Calu3 (cell line): ENCODE measurements around the gene LRRC45. TPM values are rescaled to one million over a fixed set of nuclear protein-coding genes. Genes with fewer than 3 reads are reported as not detected.

ENCODE experiments used
- BruUV-seq: library from RNA; stranded (reverse); fragments of 400-500 nt; replicated peaks from 2 replicates; lab custom pipeline; 2021; lab: Mats Ljungman, UMichigan
- CTCF ChIA-PET: fragments of 300-600 bp; sonication (Branson Sonifier 250); formaldehyde crosslinking; loops from one replicate; lab custom pipeline; 2022; ENCODE audit warnings: antibody characterized with exemption; lab: Charles Lee
- DNase-seq: peaks from one replicate; pipeline ENCODE4 v3.0.0; 2022
- H3K27ac Mint-ChIP-seq: one replicate; pipeline ENCODE4 v1.8.0; 2022; ENCODE audit warnings: mixed read lengths; ENCODE audit not compliant: unreplicated experiment
- H3K27me3 Mint-ChIP-seq: one replicate; pipeline ENCODE4 v1.8.0; 2022; ENCODE audit warnings: mixed read lengths; ENCODE audit not compliant: unreplicated experiment
- H3K36me3 Mint-ChIP-seq: one replicate; pipeline ENCODE4 v1.8.0; 2022; ENCODE audit warnings: mild to moderate bottlenecking, moderate library complexity, mixed read lengths; ENCODE audit not compliant: insufficient read depth, unreplicated experiment
- H3K4me1 Mint-ChIP-seq: one replicate; pipeline ENCODE4 v1.8.0; 2022; ENCODE audit warnings: mild to moderate bottlenecking, low read depth, mixed read lengths; ENCODE audit not compliant: unreplicated experiment
- H3K4me3 Mint-ChIP-seq: one replicate; pipeline ENCODE4 v1.8.0; 2022; ENCODE audit warnings: mild to moderate bottlenecking, low read depth, moderate library complexity, mixed read lengths; ENCODE audit not compliant: unreplicated experiment
- H3K9me3 Mint-ChIP-seq: one replicate; pipeline ENCODE4 v1.8.0; 2022; ENCODE audit warnings: low read depth, mixed read lengths; ENCODE audit not compliant: unreplicated experiment
- CTCF ChIP-seq: fragments of 200-600 bp; IDR thresholded peaks from one replicate; pipeline ENCODE4 v1.8.0; 2022; ENCODE audit warnings: antibody characterized with exemption; ENCODE audit not compliant: unreplicated experiment
- intact Hi-C: fragments of 100-400 bp; cut with micrococcal nuclease; formaldehyde crosslinking; loops from one replicate; pipeline ENCODE4 v1.10.0; 2022; ENCODE audit not compliant: unreplicated experiment
- total RNA-seq: library from RNA; stranded (reverse); gene quantifications from 2 replicates; pipeline ENCODE4 v1.2.3, GENCODE V29; 2022

The LRRC45 gene
- total RNA-seq, 1 experiment from 2014 or later, result 32.6 TPM

- H3K4me3 Mint-ChIP-seq, result peak overlapping the region; percentile 86
- CTCF ChIA-PET, result interaction anchor here (0.6 kb wide), 1 partner anchor 31 kb away, joined by 3 read pairs; no protein-coding TSS in a partner anchor
- BruUV-seq, result no TSS peak
- H3K27me3 Mint-ChIP-seq, result no peaks in the 10 kb centered on the region
- H3K4me1 Mint-ChIP-seq, result peaks cover 7% of the 10 kb centered on the region
- DNase-seq, result no peak
- no peak for TF ChIP-seq CTCF
- H3K36me3 Mint-ChIP-seq, result peaks cover 30% of the 10 kb centered on the region
- no peak overlapping the region for H3K27ac Mint-ChIP-seq
- H3K9me3 Mint-ChIP-seq, result no peaks in the 10 kb centered on the region
- intact Hi-C loops, result no loop called here
Observed at GRCh38 chr17:82035488-82035887, 12.4 kb downstream of the LRRC45 start.

- Mint-ChIP-seq H3K27me3 (no peaks in the 10 kb centered on the region), H3K27ac (no peak overlapping the region), H3K36me3 (peaks cover 30% of the 10 kb centered on the region), H3K9me3 (no peaks in the 10 kb centered on the region), H3K4me1 (peaks cover 7% of the 10 kb centered on the region), H3K4me3 (peak overlapping the region; percentile 86)
- BruUV-seq, result TSS peak; percentile 84
- no peak for DNase-seq
- CTCF ChIA-PET, result interaction anchor here (0.8 kb wide), 1 partner anchor 31 kb away, joined by 3 read pairs; no protein-coding TSS in a partner anchor
- no peak for TF ChIP-seq CTCF
- intact Hi-C loops, result no loop called here
Observed at GRCh38 chr17:82035956-82036633, 13.0 kb downstream of the LRRC45 start.

GRCh38 chr17:82036634-82037091 lies 13.6 kb downstream of the LRRC45 start:
- Mint-ChIP-seq H3K27ac (no peak overlapping the region), H3K4me3 (peak overlapping the region; percentile 86), H3K36me3 (peaks cover 30% of the 10 kb centered on the region), H3K27me3 (no peaks in the 10 kb centered on the region), H3K4me1 (peaks cover 7% of the 10 kb centered on the region), H3K9me3 (no peaks in the 10 kb centered on the region)
- intact Hi-C loops, result no loop called here
- TF ChIP-seq CTCF, result no peak
- DNase-seq, result no peak
- CTCF ChIA-PET, result interaction anchor here (0.8 kb wide), 1 partner anchor 30 kb away, joined by 3 read pairs; no protein-coding TSS in a partner anchor
- BruUV-seq, result no TSS peak

- intact Hi-C loops, result no loop called here
- peak within 1 kb of the TSS; percentile 31 for H3K27ac Mint-ChIP-seq
- H3K9me3 Mint-ChIP-seq, result no peaks in the 10 kb centered on the region
- no peaks in the 10 kb centered on the region for H3K27me3 Mint-ChIP-seq
- peak; percentile 98 for DNase-seq
- CTCF ChIA-PET, result interaction anchor here (0.6 to 1.4 kb wide), 9 partner anchors 13 to 219 kb away, joined by 3 to 24 read pairs (median 4); partner anchors contain the start of genes CENPX, GPS1, LRRC45 and RFNG
- peak; percentile 84 for TF ChIP-seq CTCF
- peak within 1 kb of the TSS; percentile 86 for H3K4me3 Mint-ChIP-seq
- BruUV-seq, result no TSS peak
- peaks cover 26% of the 10 kb centered on the region for H3K36me3 Mint-ChIP-seq
- H3K4me1 Mint-ChIP-seq, result peaks cover 7% of the 10 kb centered on the region
Observed at GRCh38 chr17:82037092-82037888, 14.2 kb downstream of the LRRC45 start, which contains the start of gene DCXR. Gene DCXR (minus strand): TSS chr17:82037697. CDS start chr17:82037682, 15 bp downstream.
